ENCODE data around the gene QTRT2. TPM values are rescaled to one million over a fixed set of nuclear protein-coding genes. Genes with fewer than 3 reads are reported as not detected.
A peak's percentile ranks its signal among the peaks of the same experiment; 100 is the strongest.

Gene QTRT2
- total RNA-seq (10 to 100 TPM; 29.4 to 35.7 TPM), polyA plus RNA-seq (10 to 100 TPM; 14.3 to 15.2 TPM)

DNA sequence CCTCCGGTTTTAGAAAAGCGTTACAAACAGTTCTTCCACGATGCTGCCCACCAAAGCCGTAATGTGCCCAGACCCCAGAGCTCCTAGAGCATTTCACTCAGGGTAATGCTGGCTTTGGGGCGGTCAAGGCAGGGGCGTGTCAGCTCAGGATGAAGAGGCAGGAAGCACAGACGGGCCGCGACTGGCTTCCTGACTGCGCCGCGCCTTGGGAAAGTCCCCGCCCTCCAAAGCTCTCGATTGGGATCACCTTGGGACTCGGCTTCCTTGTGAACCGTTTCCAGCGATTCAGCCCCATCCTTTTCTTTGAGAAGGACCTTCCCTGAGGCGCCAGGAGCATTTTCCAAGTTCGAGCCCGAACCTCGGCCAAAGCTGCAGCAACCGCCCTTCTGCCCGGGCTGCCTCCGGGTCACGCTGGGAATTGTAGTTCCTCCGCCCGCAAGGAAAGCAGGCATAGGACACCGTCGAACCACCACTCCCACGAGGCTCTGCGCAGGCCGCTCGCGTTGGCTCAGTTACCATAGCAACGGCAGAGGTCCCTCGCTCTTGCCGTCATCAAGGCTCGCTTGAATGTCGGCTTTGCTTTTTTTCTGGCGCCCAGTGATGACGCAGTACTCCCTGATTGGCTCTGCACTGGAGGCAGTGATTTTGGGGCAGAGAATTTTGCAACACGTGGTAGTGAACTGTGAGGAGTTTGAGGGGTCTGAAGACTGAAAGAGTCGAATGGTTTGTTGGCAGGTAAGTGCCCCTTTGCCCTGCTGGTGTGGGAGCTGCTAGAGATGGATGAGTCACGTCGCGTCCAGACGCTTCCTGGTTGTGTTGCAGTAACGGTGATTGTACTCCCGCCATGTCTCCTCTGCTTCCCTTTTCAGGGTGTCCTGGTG, at the start of gene QTRT2, which contains the start of gene CCDC191:
Gene QTRT2 (plus strand): TSS at position 608 of the 881 bp plus-strand sequence. CDS start 8,521 bp downstream, outside the sequence.
Gene CCDC191 (minus strand): TSS at position 397 of the 881 bp plus-strand sequence. CDS start 60 bp downstream, at position 337.
- Mint-ChIP-seq H3K27me3 (peaks cover 0 to 2% of the 10 kb centered on the region in 2 donors), H3K36me3 (peaks cover 7 to 24% of the 10 kb centered on the region in 2 donors)

DNA sequence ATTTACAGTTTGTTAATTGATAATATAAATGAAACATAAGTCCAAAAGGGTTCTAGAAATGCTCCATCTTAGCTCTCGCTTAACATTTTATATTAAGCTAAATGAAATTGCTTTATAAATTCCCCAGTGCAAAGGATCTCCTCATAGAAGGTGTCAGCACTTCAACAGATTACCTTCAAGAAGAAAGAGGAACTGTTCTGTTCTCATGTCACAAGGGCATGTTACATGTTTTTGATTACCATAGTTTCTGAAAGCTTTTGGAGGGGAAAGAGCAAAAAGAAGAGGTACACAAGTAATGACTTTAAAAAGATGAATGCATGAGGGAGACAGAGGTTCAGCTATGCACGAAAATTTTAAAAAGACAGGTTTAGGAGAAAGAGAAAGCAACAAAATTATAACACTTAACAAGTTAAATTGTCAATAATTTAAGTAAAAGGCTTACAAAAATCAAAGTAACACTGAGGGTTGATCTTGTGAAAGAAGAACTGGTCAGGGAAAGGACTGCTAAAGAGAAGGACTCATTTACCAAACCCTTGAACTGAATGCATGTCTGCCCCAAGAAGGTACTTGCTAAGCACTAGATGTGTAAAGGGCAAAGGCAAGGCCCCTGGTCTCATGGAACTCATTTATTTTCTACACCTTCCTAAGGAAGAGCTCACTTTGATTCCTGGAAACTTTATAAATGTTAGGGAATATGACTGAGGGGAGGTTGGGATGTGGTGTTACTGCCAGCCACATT, 45.3 kb upstream of the QTRT2 start:
- H3K4me3 Mint-ChIP-seq: no peak overlapping the region
- CTCF ChIA-PET (ENCODE audit: partially characterized antibody): no interaction called here

More for the DNA sequence above, at the start of gene QTRT2, which contains the start of gene CCDC191:
- Histone ChIP-seq H3K27ac (ENCODE audit: low read depth, low read length) (peak within 1 kb of the TSS; percentile 86), H3K36me3 (ENCODE audit: insufficient read depth, low read length) (peaks cover 4% of the 10 kb centered on the region), H3K4me3 (ENCODE audit: low read length in 2 of 2) (peak within 1 kb of the TSS; percentile 78 to 93), H3K4me1 (ENCODE audit: insufficient read depth, low read length) (peaks cover 26% of the 10 kb centered on the region), H3K27me3 (ENCODE audit: insufficient read depth, low read length) (no peaks in the 10 kb centered on the region), H3K9me3 (ENCODE audit: control insufficient read depth in 1 of 2, low read length in 2 of 2) (no peaks in the 10 kb centered on the region)
- intact Hi-C loops (cut with micrococcal nuclease): loop anchor here (1.0 to 10.0 kb wide), 10 partner anchors 109 to 1728 kb away; partner anchors contain the start of genes GRAMD1C, NAA50, USF3 and ZBTB20
- ChIA-PET CTCF (ENCODE audit: partially characterized antibody) (interaction anchor here (0.8 to 1.2 kb wide), 4 partner anchors 218 to 320 kb away, joined by 3 to 10 read pairs (median 4); partner anchors contain the start of genes ATP6V1A, GRAMD1C and NAA50), POLR2A (ENCODE audit: partially characterized antibody) (interaction anchor here (1.0 to 2.1 kb wide), 8 partner anchors 37 to 1728 kb away, joined by 3 to 12 read pairs (median 4); partner anchors contain the start of genes ATP6V1A, NAA50 and USF3)
- H3K27ac Mint-ChIP-seq: peak within 1 kb of the TSS; percentile 93 to 100 (median 99)
- H3K9me3 Mint-ChIP-seq: peaks cover 0 to 4% (median 0%) of the 10 kb centered on the region in 8 donors
- peaks cover 21 to 57% (median 38%) of the 10 kb centered on the region in 4 donors for H3K4me1 Mint-ChIP-seq
- DNase-seq: peak; percentile 97 to 99 (median 98)
- H3K4me3 Mint-ChIP-seq: peak within 1 kb of the TSS; percentile 95 to 100 (median 99)

DNA sequence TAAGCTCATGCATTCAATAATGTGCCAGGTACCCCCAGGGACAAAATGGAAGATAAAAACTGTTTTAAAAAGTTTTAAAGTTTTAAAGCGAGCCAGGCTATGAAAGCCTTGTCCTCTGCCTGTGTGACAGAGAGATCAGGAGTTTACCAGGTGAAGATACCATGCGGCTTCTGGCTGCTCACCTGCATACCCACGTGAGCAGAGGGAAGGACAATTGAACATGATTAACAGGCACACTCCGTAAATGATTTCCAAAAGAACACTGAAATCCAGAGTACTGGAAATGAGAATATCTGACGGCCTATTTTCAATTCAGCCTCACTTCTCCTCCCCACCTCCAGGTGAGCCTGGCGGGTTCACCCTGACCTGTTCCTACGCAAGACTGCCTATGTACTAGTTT, 42.3 kb upstream of the QTRT2 start:
- POLR2A ChIA-PET (ENCODE audit: partially characterized antibody): no interaction called here
- no peaks in the 10 kb centered on the region for H3K9me3 Mint-ChIP-seq
- Histone ChIP-seq H3K27me3 (ENCODE audit: insufficient read depth, low read length) (no peaks in the 10 kb centered on the region), H3K4me3 (ENCODE audit: low read length in 2 of 2) (no peak overlapping the region), H3K36me3 (ENCODE audit: insufficient read depth, low read length) (no peaks in the 10 kb centered on the region), H3K27ac (ENCODE audit: low read depth, low read length) (no peak overlapping the region), H3K4me1 (ENCODE audit: insufficient read depth, low read length) (no peaks in the 10 kb centered on the region), H3K9me3 (ENCODE audit: control insufficient read depth in 1 of 2, low read length in 2 of 2) (no peaks in the 10 kb centered on the region)
- H3K27me3 Mint-ChIP-seq: no peaks in the 10 kb centered on the region
- H3K36me3 Mint-ChIP-seq: peaks cover 9 to 17% of the 10 kb centered on the region in 2 donors
- CTCF ChIA-PET (ENCODE audit: partially characterized antibody): no interaction called here
- intact Hi-C loops (cut with micrococcal nuclease): no loop called here
- H3K27ac Mint-ChIP-seq: peak overlapping the region in 1 of 7 donors; percentile 32
- no peaks in the 10 kb centered on the region for H3K4me1 Mint-ChIP-seq
- no peak for DNase-seq
- H3K4me3 Mint-ChIP-seq: peak overlapping the region in 1 of 8 donors; percentile 4

More for the DNA sequence above, 45.3 kb upstream of the QTRT2 start:
- Histone ChIP-seq H3K9me3 (ENCODE audit: control insufficient read depth in 1 of 2, low read length in 2 of 2) (no peaks in the 10 kb centered on the region), H3K27ac (ENCODE audit: low read depth, low read length) (no peak overlapping the region), H3K27me3 (ENCODE audit: insufficient read depth, low read length) (no peaks in the 10 kb centered on the region), H3K36me3 (ENCODE audit: insufficient read depth, low read length) (no peaks in the 10 kb centered on the region), H3K4me1 (ENCODE audit: insufficient read depth, low read length) (no peaks in the 10 kb centered on the region), H3K4me3 (ENCODE audit: low read length in 2 of 2) (no peak overlapping the region)
- Mint-ChIP-seq H3K27ac (peak overlapping the region in 1 of 7 donors; percentile 3), H3K36me3 (peaks cover 7 to 17% of the 10 kb centered on the region in 2 donors), H3K9me3 (no peaks in the 10 kb centered on the region), H3K4me1 (no peaks in the 10 kb centered on the region), H3K27me3 (no peaks in the 10 kb centered on the region)
- DNase-seq: no peak
- POLR2A ChIA-PET (ENCODE audit: partially characterized antibody): no interaction called here
- intact Hi-C loops (cut with micrococcal nuclease): no loop called here

DNA sequence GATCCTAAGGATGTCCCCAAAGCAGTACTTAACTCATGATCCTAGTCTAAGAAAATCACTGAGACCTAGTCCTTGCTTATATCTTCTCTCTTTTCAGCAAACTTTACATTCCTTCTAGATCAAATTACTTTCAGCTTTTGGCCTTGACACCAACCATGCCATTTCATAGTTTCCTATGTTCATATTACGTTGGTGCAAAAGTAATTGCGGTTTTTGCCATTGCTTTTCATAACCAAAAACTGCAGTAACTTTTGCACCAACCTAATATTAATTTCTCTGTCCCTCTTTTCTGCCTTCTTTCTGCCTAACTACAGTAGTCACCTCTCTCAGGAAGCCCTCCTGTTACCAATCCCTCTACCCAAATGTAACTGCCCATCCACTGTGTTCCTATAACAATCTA, 37.1 kb upstream of the QTRT2 start:
- ChIA-PET CTCF (ENCODE audit: partially characterized antibody) (no interaction called here), POLR2A (ENCODE audit: partially characterized antibody) (interaction anchor here (0.9 kb wide), 1 partner anchor 36 kb away, joined by 4 read pairs; no protein-coding TSS in a partner anchor)
- Histone ChIP-seq H3K4me1 (ENCODE audit: insufficient read depth, low read length) (no peaks in the 10 kb centered on the region), H3K9me3 (ENCODE audit: control insufficient read depth in 1 of 2, low read length in 2 of 2) (no peaks in the 10 kb centered on the region), H3K36me3 (ENCODE audit: insufficient read depth, low read length) (no peaks in the 10 kb centered on the region), H3K27ac (ENCODE audit: low read depth, low read length) (no peak overlapping the region), H3K27me3 (ENCODE audit: insufficient read depth, low read length) (no peaks in the 10 kb centered on the region), H3K4me3 (ENCODE audit: low read length in 2 of 2) (no peak overlapping the region)
- Mint-ChIP-seq H3K4me3 (no peak overlapping the region), H3K4me1 (no peaks in the 10 kb centered on the region), H3K27me3 (no peaks in the 10 kb centered on the region), H3K27ac (no peak overlapping the region), H3K9me3 (no peaks in the 10 kb centered on the region), H3K36me3 (peaks cover 4 to 6% of the 10 kb centered on the region in 2 donors)
- intact Hi-C loops (cut with micrococcal nuclease): no loop called here
- no peak for DNase-seq

DNA sequence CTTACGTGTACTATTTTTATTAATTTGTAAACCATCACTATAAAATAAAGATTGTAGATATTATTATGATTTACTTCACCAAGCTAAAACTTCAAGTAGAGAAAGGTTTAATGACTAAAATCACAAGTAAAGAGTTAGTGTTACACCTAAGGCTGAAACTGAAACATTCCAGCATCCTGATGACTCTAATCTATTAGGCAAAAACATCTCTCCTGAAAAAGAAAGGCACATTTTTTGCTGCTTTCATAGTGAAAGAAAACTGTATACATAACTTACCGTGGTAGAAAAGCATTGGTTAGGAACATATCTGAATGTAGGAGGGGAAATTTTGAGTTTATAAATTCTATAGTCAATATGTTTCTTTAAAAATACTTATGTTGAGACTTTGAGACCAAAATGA, 35.6 kb upstream of the QTRT2 start:
- peaks cover 4 to 6% of the 10 kb centered on the region in 2 donors for H3K36me3 Mint-ChIP-seq
- H3K4me1 Mint-ChIP-seq: no peaks in the 10 kb centered on the region
- H3K27me3 ChIP-seq (ENCODE audit: insufficient read depth, low read length): no peaks in the 10 kb centered on the region
- no peaks in the 10 kb centered on the region for H3K4me1 ChIP-seq (ENCODE audit: insufficient read depth, low read length)
- no peaks in the 10 kb centered on the region for H3K27me3 Mint-ChIP-seq
- CTCF ChIA-PET (ENCODE audit: partially characterized antibody): no interaction called here
- no peak overlapping the region for H3K4me3 ChIP-seq (ENCODE audit: low read length in 2 of 2)
- no peak overlapping the region for H3K27ac Mint-ChIP-seq
- intact Hi-C loops (cut with micrococcal nuclease): no loop called here
- DNase-seq: no peak
- POLR2A ChIA-PET (ENCODE audit: partially characterized antibody): no interaction called here
- H3K36me3 ChIP-seq (ENCODE audit: insufficient read depth, low read length): no peaks in the 10 kb centered on the region
- H3K4me3 Mint-ChIP-seq: no peak overlapping the region
- H3K9me3 ChIP-seq (ENCODE audit: control insufficient read depth in 1 of 2, low read length in 2 of 2): no peaks in the 10 kb centered on the region
- H3K27ac ChIP-seq (ENCODE audit: low read depth, low read length): no peak overlapping the region
- peaks cover 0 to 2% (median 0%) of the 10 kb centered on the region in 8 donors for H3K9me3 Mint-ChIP-seq

DNA sequence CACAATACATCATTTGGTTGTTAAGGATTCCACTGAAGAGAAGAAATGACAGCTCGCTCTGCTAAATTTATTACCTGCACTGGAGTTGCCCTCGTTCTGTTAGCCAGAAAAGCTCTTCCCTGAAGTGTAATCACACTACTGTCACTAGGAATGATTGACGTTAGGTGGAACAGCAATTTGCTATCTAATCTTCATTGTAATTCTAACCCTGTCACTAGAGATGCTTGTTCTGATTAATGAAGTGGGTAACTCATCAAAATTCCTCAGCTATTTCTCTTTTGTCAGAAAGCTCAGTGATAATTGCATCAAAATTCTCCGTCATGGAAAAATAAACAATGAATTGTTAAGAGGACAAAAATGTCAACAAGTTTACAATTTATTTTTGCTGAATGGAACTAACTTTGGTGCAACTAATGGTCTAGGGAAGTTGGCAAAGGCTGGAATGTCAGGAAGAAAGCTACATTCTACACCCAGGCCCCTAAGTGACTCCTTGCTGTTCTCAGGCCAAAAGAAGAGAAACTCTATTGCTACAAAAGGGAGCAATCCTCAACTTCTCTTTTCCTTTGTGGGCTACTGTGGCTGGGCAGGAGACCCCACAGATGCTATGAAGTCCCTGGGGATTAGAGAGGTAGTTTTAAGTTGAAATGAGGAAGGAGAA, 34.3 kb upstream of the QTRT2 start:
- peaks cover 0 to 2% (median 0%) of the 10 kb centered on the region in 8 donors for H3K9me3 Mint-ChIP-seq
- H3K4me3 Mint-ChIP-seq: no peak overlapping the region
- no peak overlapping the region for H3K4me3 ChIP-seq (ENCODE audit: low read length in 2 of 2)
- H3K27me3 Mint-ChIP-seq: no peaks in the 10 kb centered on the region
- no peak overlapping the region for H3K27ac Mint-ChIP-seq
- no peaks in the 10 kb centered on the region for H3K9me3 ChIP-seq (ENCODE audit: control insufficient read depth in 1 of 2, low read length in 2 of 2)
- CTCF ChIA-PET (ENCODE audit: partially characterized antibody): no interaction called here
- no peaks in the 10 kb centered on the region for H3K27me3 ChIP-seq (ENCODE audit: insufficient read depth, low read length)
- POLR2A ChIA-PET (ENCODE audit: partially characterized antibody): no interaction called here
- H3K36me3 Mint-ChIP-seq: peaks cover 3 to 6% of the 10 kb centered on the region in 2 donors
- intact Hi-C loops (cut with micrococcal nuclease): no loop called here
- no peaks in the 10 kb centered on the region for H3K4me1 ChIP-seq (ENCODE audit: insufficient read depth, low read length)
- no peak overlapping the region for H3K27ac ChIP-seq (ENCODE audit: low read depth, low read length)
- H3K4me1 Mint-ChIP-seq: no peaks in the 10 kb centered on the region
- DNase-seq: no peak
- no peaks in the 10 kb centered on the region for H3K36me3 ChIP-seq (ENCODE audit: insufficient read depth, low read length)

Data from CD4-positive, alpha-beta memory T cell (primary cell).